ENCODE data around the gene CNOT11.

Gene CNOT11

GRCh38 chr2:101270700-101271259 is 18.1 kb downstream of the CNOT11 start:
- Histone ChIP-seq H3K27me3 (ENCODE audit: insufficient read depth, poor library complexity, severe bottlenecking) (no peaks in the 10 kb centered on the region), H3K36me3 (ENCODE audit: low read depth) (peaks cover 86% of the 10 kb centered on the region), H3K27ac (ENCODE audit: poor library complexity, severe bottlenecking) (no peak overlapping the region), H3K4me3 (ENCODE audit: severe bottlenecking) (no peak overlapping the region), H3K4me1 (ENCODE audit: insufficient read depth, poor library complexity, severe bottlenecking) (peaks cover 6% of the 10 kb centered on the region), H3K9me3 (ENCODE audit: severe bottlenecking) (no peaks in the 10 kb centered on the region)
- no peak for ATAC-seq (ENCODE audit: low read depth)
- DNase-seq (ENCODE audit: low spot score): no peak
- TF ChIP-seq CTCF (IDR thresholded peaks at IDR 0.05; ENCODE audit: poor library complexity, severe bottlenecking): no peak

GRCh38 chr2:101272045-101272784 is 19.5 kb downstream of the CNOT11 start:
- H3K27ac ChIP-seq (ENCODE audit: poor library complexity, severe bottlenecking): no peak overlapping the region
- H3K27me3 ChIP-seq (ENCODE audit: insufficient read depth, poor library complexity, severe bottlenecking): no peaks in the 10 kb centered on the region
- no peak for TF ChIP-seq CTCF (IDR thresholded peaks at IDR 0.05; ENCODE audit: poor library complexity, severe bottlenecking)
- H3K9me3 ChIP-seq (ENCODE audit: severe bottlenecking): no peaks in the 10 kb centered on the region
- DNase-seq (ENCODE audit: low spot score): no peak
- H3K36me3 ChIP-seq (ENCODE audit: low read depth): peaks cover 89% of the 10 kb centered on the region
- ATAC-seq (ENCODE audit: low read depth): no peak
- H3K4me1 ChIP-seq (ENCODE audit: insufficient read depth, poor library complexity, severe bottlenecking): no peaks in the 10 kb centered on the region
- no peak overlapping the region for H3K4me3 ChIP-seq (ENCODE audit: severe bottlenecking)

- ATAC-seq (ENCODE audit: low read depth) (no peak), DNase-seq (ENCODE audit: low spot score) (no peak)
- Histone ChIP-seq H3K4me3 (ENCODE audit: severe bottlenecking) (no peak overlapping the region), H3K27ac (ENCODE audit: poor library complexity, severe bottlenecking) (no peak overlapping the region), H3K36me3 (ENCODE audit: low read depth) (peaks cover 90% of the 10 kb centered on the region), H3K27me3 (ENCODE audit: insufficient read depth, poor library complexity, severe bottlenecking) (no peaks in the 10 kb centered on the region), H3K4me1 (ENCODE audit: insufficient read depth, poor library complexity, severe bottlenecking) (no peaks in the 10 kb centered on the region), H3K9me3 (ENCODE audit: severe bottlenecking) (no peaks in the 10 kb centered on the region)
- TF ChIP-seq CTCF (IDR thresholded peaks at IDR 0.05; ENCODE audit: poor library complexity, severe bottlenecking): no peak
Measured at GRCh38 chr2:101273056-101273455, 20.4 kb downstream of the CNOT11 start.

GRCh38 chr2:101274142-101274541 is 21.5 kb downstream of the CNOT11 start:
- ATAC-seq (ENCODE audit: low read depth) (no peak), DNase-seq (ENCODE audit: low spot score) (no peak)
- TF ChIP-seq CTCF (IDR thresholded peaks at IDR 0.05; ENCODE audit: poor library complexity, severe bottlenecking): no peak
- Histone ChIP-seq H3K4me3 (ENCODE audit: severe bottlenecking) (no peak overlapping the region), H3K36me3 (ENCODE audit: low read depth) (peaks cover 91% of the 10 kb centered on the region), H3K4me1 (ENCODE audit: insufficient read depth, poor library complexity, severe bottlenecking) (no peaks in the 10 kb centered on the region), H3K9me3 (ENCODE audit: severe bottlenecking) (no peaks in the 10 kb centered on the region), H3K27ac (ENCODE audit: poor library complexity, severe bottlenecking) (no peak overlapping the region), H3K27me3 (ENCODE audit: insufficient read depth, poor library complexity, severe bottlenecking) (no peaks in the 10 kb centered on the region)

GRCh38 chr2:101277111-101277510 is 24.4 kb downstream of the CNOT11 start:
- Histone ChIP-seq H3K4me3 (ENCODE audit: severe bottlenecking) (no peak overlapping the region), H3K4me1 (ENCODE audit: insufficient read depth, poor library complexity, severe bottlenecking) (no peaks in the 10 kb centered on the region), H3K36me3 (ENCODE audit: low read depth) (peaks cover 91% of the 10 kb centered on the region), H3K27me3 (ENCODE audit: insufficient read depth, poor library complexity, severe bottlenecking) (no peaks in the 10 kb centered on the region), H3K9me3 (ENCODE audit: severe bottlenecking) (no peaks in the 10 kb centered on the region), H3K27ac (ENCODE audit: poor library complexity, severe bottlenecking) (no peak overlapping the region)
- peak; percentile 38 for TF ChIP-seq CTCF (IDR thresholded peaks at IDR 0.05; ENCODE audit: poor library complexity, severe bottlenecking)
- peak; percentile 58; the same call in 2 of the 3 replicates for ATAC-seq (ENCODE audit: low read depth)
- no peak for DNase-seq (ENCODE audit: low spot score)

Data from RWPE2 (cell line).